ENCODE data around the gene CRABP1.

The CRABP1 gene

DNA sequence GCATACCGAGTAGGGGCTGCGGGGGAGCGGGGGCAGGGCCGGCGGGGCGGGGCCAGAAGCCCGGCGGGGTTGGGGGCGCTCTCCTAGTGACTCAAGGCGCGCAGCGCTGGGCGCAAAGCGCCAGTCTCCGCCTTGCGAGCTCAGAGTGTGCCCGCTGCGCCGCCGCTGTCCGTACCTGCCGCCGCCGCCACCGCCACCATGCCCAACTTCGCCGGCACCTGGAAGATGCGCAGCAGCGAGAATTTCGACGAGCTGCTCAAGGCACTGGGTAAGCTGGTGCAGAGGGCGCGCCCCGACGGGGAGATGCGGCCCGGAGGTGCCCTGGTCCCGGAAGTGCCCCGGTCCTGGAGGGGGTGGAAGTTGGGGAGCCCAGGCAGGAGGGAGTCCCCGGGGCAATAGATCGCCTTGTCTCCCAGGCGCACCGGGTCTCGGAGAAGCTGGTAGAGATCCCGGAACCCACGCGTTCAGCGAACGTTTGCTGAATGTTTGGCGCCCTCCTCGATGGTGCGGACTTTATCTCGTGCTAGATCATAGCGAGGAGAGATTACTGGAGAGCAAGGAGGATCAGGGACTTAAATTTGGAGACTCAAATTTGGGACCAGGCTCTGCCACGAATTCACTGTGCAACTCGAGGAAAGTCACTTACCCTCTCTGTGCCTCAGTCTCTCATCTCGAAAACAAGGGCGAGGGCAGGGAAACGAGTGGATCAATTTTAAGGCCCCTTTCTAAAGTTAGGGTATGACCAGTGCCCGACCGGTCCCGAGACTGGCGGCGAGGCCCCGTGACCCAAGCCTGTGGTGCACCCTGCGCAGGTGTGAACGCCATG is at the start of gene CRABP1:
CRABP1 (plus strand) TSS at position 123 of the 826 bp plus-strand sequence; CDS start at position 199, 76 bp downstream.
- no peak for DNase-seq

DNA sequence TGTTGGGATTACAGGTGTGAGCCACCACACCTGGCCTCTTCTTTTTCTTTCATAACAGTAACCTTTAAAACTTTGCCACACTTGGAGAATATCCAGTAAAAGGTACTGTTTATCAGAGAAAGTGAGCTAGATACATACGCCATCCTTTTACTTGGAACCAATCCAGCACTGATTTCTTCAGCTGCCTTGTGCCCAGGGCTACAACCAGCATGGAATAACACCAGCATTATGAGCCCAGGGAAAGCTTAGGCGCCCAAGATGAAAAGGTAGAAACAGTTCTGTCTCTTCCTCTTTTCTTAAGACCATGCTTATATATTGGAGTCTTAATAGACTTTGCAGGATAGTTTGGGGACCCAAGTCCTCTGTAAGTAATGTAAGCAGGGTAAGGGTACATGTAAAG is 49.1 kb upstream of the CRABP1 start:
- DNase-seq: no peak

DNA sequence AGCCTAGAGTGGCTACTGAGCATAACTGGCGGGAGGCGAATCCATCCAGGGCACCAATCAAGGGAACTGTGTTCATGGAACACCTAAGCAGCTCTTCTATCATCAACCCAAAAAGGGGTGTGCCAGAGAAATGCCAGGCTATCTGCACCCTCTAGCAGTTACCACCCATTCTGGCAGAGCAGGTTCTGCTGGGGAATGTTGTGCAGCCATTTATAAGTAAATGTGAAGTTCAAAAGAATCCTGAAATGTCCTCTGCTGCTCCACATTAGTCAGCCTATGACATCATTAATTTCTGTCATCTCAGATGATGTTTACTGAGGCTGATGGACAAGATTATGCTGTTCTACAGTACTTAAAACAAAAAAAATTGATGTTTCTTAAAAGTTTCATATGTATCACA is 48.5 kb upstream of the CRABP1 start:
- DNase-seq: no peak

DNA sequence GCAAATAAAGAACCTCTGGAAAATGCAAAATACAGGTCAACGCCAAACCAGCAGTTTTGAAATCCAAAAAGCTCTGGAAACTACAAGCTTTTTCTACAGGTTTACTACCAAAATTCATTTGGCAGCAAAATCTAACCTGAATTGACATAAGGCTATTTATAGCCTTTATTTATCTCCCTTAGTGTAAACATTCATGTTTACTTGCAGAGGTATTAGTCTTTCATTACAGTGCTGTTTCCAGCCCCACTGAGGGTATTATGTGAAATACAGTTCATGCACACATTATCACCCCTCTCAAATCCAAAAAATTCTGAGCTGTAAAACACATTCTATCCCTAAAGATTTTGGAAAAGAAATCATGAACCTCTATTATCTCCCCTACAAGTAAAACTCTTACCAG is 47.9 kb upstream of the CRABP1 start:
- no peak for DNase-seq

DNA sequence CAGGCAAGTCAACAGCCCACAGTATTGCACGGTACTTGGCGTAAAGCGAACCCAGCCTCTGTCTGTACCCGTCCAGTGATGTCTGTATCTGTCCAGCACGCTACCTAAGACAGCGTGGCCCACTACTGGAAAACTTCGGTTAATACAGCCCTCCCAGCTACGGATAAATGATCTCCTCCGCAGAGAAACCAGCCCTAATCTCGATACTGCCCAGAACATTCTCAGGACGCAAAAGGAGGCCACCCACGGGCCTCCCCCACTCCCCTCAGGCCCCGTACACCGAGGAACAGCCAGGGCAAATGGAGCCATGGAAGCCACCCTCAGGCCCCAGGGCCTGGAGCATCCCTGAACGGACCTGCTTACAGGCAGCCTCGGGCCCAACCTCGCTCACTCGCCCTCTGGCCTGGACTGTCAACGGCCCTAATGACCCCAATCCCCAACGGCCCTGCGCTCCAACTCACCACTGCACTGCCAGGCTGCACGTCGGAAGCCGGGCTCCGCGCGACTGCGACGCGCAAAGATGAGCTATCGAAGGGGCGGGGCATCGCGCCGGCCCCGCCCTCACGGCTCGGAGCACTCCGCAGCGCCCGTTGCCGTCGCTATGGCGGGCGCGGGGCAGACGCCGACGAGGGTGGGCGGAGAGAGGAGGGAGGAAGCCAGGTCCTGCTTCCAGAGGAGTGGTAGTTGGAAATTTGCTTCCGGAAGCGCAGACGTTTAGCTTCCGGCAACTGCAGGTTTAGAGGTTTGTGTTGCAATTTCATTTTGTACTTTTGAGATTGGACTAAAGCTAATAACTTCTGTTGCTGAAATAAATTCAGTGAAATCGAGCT is 40.8 kb upstream of the CRABP1 start, which contains the start of gene SKIC8:
SKIC8 (minus strand) TSS at position 509 of the 830 bp plus-strand sequence. CDS start 3,923 bp downstream, outside the sequence.
- DNase-seq: peak; percentile 88

DNA sequence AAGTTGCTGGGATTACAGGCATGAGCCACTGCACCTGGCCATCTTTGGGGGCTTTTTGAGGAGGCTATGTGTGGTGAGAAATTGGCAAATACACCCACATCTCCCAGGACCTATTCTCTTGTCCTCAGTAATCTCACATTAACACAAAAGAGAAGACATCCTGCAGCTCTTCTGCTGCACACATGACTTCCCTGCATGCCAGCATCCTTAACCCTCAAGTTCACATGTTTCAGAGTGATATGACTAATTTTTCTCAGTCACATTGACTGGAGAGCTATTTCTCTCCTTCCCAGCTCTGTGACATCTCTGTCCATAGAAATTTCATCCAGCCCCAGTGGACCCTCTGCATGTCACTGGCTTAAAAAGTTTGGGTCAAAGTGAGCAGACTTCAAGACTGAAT is 38.8 kb upstream of the CRABP1 start:
- DNase-seq: no peak

DNA sequence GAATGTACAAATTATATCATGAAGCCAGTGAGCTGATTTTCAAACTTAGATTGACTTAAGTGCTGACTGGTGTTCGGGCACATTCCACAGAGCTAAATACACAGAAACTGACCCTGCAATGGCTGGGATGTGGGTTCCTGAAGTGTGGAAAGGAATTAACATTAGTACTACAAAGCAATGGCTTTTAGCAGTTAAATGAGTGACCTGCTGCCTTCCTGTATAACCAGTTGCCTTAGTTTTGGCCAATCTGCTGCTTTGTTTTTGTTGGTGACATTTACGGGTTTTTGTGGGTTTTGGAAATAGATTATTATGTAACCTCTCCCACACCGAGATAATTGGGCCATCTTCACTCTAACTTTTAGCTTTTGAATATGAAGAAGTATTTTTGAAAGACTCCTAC is 38.3 kb upstream of the CRABP1 start:
- DNase-seq: no peak

DNA sequence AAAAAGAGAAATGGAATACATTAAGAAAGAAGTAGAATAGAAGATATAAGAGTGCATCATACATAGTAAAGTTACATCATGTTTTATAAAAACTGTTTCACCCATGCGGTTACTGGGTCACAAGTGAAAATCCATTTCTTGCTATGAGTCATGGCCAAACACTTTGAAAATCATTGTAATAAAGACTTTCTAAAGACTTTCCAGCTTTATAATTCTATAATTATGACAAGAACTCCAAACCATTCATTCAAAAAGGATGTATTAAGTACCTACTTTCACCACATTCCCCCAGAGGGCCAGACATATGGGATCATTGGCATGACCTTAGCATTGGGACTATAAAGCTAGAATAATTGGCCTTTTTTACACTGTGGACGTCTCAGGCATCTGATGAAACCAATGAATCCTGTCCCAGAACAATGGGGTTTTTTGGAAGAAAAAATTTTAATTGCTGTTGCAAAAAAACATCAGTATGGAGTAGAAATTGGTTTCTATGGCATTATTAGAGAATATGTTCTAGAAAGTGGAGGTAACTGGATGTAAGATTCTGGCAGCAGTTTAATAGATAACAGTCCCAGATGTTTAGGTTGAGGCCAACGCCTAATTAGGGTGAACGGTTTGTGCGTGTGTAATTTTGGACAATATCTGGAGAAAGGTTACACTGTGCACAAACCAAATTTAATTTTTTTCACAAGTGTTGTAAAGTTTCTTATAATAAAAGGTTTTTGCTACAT is 37.4 kb upstream of the CRABP1 start:
- DNase-seq: no peak

DNA sequence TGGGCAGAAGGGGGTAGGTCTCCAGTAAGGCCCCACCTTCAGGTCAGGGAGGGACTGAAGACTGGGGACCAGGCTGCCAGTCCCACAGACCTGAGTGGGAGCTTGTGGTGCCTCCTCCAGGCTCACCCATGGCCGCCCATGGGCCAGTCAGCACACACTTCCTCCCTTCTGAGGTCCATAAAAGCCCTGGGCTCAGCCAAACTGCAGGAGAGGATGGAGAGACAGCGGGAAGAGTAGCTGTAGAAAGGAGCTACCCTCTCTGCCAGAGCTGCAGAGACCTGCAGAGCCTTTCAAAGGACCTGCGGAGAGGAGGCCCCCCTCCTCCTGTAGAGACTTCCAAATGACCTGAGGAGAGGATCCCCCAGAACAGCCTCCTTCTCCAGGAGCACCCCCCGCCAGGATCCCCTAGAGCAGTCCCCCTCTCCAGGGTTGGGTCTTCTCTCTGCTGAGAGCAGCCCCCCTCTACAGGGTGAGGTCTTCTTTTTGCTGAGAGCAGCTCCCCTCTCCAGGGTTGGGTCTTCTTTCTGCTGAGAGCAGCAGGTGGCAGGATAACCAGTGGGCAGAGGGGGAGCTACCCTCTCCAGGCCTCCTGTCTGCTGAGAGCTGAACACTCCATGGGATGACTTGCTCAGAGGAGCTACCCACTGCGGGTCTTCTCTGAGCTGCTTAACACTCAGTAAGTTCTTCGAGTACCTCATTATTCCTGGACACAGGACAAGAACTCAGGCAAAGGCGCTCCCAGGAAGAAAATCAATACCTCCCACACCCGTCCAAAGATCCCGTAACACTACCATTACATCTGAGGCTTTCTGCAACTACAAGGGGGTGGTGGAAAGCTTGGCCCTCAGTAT is 35.7 kb upstream of the CRABP1 start:
- DNase-seq: no peak

DNA sequence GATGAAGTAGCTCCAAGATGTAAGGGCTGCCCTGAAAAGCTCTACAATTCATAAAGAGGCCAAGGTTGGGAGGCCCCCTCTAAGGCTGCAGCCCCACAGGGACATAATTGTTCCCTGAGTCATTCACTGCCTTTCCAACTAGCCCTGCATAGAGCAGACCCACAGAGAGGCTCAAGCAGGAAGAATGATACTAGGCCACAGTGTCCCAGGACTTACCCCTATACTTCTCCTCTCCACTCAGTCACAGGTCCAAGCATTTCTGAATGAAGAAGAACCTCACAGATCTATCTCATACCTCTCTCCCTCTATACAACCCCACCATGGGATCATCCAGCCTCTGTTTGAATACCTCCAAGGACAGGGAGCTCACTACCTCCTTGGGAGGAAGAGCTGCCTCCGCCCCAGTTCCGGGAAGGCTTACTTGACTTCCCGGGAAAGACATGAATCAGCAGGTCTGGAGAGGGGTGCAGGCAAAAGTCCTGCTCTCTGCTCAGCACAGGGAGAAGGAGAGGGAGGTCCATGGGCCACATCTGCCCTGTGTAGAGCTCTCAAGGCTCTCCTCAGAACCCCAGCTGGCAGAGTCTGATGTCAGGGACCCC is 33.9 kb upstream of the CRABP1 start:
- DNase-seq: no peak

DNA sequence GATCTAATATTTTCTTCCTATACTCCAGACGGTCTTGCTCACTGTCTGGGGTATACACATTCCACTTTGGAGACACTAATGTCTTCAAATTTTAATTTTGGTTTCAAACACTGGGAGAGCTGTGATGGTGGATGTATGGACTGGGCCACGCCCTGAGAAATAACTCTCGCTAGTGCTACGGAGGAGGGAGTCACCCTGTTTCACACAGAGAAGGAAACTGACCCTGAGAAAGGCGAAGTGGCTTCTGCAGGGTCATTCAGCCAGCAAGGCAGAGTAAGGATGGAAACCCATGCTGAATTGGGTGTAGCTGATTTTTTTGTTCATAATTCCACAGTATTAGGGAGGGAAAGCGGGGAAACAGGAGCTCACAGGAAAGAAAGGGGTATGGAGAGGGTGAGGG is 32.2 kb upstream of the CRABP1 start:
- DNase-seq: peak; percentile 39

DNA sequence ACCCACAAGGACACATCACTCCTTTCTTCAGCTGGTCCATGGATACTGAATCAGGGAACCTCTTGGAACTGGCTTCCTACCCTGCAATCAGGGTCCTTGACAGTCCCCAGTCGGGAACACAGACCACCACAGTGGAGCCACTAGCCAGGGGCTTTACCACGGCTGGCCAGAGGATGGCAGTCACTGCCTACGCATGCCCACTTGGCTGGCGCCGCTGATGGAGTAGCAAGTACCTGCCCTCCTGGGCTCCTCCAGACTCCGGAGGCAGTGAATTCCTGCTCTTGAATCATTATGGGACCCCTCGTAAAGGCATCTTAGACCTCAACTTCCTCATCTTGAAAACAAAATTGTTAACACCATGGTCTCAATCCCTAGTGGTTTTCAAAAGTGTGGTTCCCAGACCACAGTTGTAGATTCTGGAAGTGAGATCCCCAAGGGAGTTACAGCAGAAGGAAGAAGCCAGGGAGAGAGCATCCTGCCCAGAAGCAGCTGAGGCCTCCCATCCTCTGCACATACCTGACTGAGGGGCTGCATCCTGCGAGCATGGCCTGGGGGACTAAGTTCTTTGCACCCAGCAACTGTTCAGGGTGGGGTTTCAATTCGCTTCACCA is 31.6 kb upstream of the CRABP1 start:
- DNase-seq: peak; percentile 46

DNA sequence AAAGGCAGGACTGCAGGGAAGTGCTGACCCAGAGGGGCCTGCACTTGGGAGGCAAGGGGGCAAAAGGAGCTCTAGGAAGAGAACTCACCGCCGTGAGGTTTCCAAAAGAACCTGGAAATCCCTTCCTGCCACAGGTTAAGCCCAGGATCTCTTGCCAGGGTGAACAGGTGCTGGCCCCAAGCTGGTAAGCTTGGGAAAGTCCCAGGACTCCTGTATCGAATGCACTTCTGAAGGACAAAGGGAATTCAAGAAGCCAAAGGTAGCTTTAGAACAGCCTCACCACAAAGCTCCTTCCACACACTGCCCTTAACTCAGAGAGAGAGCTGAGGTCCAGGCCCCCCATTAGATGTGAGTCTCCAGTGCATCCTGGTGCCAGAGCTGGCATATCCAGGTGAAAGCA is 28.9 kb upstream of the CRABP1 start:
- no peak for DNase-seq

DNA sequence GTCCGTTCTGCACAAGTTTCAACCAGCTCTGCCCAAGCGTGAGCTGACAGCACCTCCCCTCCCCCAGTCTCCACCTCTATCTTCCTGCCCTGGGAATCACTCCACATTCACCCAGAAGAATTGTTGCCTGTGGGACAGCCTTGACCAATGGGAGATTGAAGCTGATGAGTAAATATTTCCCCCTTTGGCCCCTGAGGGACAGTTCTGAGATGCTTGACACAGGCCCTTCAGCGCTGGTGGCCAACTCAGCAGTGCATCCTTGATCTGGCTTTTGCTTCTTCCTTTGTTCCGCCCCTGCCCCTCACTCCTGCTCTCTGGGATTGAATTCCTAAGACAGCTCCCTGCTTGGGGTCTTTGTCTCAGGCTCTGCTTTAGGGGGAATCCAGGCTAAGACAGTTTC is 27.6 kb upstream of the CRABP1 start:
- DNase-seq: no peak

DNA sequence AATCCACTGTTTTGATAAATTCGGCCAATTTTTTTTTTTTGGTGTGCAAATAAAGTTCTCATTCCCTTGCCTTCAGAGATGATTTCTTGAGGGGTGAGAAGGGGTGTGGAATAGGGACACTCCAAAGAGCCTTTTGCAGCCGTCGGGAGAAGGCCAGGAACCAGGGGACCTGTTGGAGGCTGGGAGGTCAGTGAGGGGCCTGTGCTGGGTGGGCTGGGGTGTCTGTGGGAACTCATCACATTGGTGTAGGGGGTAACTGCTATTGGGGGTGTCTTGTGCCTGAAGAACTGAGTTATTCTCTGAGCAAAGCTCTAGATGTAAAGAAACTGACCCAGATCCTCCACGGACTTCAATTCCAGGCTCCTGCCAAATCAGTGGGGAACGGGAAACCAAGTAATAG is 27.2 kb upstream of the CRABP1 start:
- no peak for DNase-seq

DNA sequence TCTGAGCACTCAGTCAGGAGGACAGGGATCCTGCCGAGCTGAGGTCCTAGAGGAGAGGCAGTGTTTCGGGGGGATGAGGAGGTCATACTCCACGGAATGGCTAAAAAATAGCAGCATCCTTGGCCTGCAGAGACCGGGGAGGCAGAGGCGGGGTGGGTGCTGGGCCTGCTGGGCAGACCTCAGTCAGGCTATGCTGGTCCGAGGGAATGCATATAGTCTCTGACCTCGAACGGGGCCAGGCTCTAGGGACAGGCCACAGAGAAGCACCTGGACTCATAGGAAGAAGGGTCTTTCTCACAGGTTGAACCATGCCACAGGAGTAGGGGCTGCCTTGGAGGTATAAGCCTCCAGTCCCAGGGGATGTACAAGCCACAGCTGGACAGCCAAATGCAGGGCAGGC is 26.8 kb upstream of the CRABP1 start:
- DNase-seq: no peak

DNA sequence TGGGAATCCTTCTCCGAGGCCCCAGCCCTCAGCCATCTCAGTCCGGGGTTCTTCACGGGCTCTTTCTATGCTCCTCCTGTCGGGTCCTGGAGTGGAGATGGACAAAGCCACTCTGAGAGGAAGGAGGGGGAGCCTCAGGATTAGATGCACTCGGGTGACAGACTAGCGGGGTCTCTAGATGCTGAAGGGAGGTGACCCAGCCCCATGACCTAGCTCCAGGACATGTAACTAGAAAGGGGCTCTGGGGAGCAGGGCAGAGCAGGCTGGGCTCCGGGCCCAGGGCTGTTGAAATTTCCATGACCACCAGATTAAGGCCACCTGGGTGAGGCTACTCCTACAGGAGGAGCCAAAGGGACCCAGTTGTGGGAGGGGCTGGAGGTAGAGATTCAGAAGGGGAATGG is 26.0 kb upstream of the CRABP1 start:
- no peak for DNase-seq

DNA sequence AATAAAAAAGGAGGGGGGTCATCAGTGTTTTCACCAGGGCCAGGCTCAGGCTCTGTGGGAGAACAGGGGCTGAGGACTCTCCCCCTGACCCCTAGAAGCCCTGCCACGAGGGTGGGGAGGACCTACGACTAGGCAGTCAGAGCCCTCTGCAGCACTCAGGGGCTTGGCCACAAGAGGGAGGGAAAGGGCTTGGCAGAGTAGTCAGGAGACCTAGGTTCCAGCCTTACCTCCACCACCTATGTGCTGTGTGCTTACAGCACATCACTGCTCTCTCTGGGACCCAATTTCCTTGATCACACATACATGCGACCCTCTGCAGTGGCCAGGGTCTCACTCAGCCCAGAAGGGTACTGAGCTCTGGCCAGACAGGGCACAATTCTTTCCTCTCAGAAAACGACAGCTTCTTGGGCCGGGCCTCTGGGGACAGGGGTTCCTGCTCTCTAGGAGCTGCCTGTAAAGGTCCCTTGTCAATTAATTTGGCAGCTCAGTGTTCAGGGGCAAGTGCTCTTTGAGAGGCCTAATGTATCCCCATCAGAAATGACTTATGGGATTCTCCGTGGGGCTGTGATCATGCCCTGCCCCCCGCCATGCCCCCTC is 24.4 kb upstream of the CRABP1 start:
- peak; percentile 6 for DNase-seq

DNA sequence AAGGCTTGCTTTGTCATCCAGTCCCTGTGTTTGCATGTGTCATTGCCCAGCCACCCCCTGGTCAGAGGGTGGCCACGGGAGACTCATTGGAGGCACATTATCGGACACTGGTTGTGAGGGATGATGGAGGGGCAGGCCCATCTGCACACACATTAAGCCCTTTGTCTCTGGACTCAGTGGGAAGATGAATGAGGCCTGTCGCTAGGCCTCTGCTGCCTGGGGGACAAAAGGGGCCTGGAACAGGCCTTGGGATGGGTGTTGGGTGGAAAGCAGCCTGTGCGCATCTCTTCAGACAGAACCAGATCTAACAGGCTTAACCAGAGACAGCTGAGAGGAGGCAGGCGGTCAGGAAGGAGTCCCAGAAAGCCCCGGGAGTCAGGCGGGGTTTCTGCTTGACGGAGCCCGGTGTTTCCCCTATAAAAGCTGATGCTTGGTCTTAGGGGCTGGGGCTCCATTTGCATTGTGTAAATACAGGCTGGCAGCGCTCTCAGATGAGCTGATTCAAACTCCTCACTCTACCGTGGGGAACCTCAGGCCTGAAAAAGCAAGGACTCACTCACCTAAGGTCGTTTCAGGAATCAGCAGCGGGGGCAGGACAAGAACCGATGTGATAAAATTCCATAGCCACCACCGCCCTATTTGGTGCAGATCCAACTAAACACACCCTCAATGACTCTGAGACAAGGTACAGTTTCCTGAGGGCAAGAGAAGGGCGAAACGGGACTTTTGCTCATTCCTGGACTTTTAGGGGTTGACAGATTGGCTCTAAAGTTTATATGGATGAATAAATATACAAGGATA is 23.7 kb upstream of the CRABP1 start:
- no peak for DNase-seq

DNA sequence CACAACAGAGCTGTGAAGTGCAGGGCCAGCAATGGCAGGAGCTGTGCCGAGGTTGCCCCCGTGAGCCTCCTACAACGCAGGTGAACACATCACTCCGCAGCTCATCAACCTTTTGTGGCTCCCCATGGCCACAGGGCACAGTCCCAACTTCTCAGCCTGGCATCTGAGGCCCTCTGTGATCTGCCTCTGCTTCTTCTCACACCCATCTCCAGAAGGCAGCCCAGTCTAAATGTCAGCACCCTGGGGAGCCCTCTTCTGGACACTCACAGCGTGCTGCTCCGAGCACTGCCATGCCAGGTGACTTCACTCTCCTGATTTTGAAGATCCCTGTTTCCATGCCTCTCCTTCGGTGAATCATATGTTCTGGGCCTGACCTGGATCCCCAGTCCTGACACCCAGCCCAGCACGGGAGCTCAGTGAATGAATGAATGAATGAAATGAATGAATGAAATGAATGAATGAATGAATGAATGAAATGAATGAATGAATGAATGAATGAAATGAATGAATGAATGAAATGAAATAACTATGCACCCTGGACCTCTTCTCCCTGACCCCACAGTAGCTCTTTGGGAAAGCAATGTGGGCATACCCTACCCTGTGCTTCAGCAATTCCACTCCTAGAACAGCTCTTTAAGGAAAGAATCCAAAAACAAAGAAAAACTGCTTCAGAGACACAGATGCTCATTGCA is 22.9 kb upstream of the CRABP1 start:
- DNase-seq: no peak

Measured in SHP77 treated with DMSO at 0.1 percent for 48 hours (cell line).